Ecto neural progenitor cell (in vitro differentiated cells): ENCODE results near the gene FGF12.

Experiments used
- DNase-seq: peaks from one replicate; pipeline ENCODE4 v3.0.0-alpha.2; 2018; ENCODE audit warnings: low spot score

FGF12 gene

GRCh38 chr3:192106543-192106942 lies 620.8 kb downstream of the FGF12 start:
- no peak for DNase-seq

GRCh38 chr3:192092388-192093005 lies 634.8 kb downstream of the FGF12 start:
- DNase-seq, result no peak

- no peak for DNase-seq
Measured at GRCh38 chr3:192091831-192092230, 635.5 kb downstream of the FGF12 start.

GRCh38 chr3:192090586-192090985 lies 636.8 kb downstream of the FGF12 start:
- no peak for DNase-seq
